Germinal center (tissue), 1 donor: Measurements from ENCODE around the gene MYCBP2.
"Not testable (repeated sequence)": the region's sequence is repeated elsewhere in the genome, so short reads cannot be mapped to it uniquely, and the experiment has no call there.

Experiments used
- DNase-seq: peaks from one replicate; pipeline ENCODE4 v3.0.0; 2012; ENCODE audit warnings: mixed read lengths, low spot score

MYCBP2 gene

DNA sequence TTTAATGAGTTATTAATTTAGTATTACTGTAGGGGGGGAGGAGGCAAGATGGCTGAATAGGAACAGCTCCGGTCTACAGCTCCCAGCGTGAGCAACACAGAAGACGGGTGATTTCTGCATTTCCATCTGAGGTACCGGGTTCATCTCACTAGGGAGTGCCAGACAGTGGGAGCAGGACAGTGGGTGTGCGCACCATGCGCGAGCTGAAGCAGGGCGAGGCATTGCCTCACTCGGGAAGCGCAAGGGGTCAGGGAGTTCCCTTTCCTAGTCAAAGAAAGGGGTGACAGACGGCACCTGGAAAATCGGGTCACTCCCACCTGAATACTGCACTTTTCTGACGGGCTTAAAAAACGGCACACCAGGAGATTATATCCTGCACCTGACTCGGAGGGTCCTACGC lies 127.9 kb downstream of the MYCBP2 start:
- not testable (repeated sequence) for DNase-seq

DNA sequence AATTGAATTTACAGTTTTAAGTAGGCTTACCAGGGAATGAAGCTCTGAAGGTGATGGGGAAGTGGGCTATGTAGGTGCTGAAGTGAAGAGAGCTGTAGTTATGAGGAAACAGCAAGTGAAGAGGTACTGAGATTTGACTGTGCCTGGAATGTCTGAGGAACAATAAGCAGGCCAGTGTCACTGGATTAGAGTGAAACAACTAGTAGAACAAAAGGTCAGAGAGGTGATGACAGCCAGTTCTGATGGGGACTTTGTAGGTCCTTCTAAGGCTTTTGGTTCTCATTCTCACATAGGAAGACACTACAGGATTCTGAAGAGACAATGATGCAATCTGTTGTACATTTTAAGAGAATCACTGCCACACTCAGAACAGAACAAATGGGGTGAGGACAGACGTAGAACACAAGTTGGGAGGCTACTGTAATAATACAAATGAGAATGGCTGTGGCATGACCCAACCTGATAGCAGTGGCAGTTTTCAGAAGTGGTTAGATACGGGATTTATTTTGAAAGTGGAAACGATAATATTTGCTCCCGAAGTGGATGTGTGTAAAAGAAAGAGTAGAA lies 130.8 kb downstream of the MYCBP2 start:
- DNase-seq = no peak

DNA sequence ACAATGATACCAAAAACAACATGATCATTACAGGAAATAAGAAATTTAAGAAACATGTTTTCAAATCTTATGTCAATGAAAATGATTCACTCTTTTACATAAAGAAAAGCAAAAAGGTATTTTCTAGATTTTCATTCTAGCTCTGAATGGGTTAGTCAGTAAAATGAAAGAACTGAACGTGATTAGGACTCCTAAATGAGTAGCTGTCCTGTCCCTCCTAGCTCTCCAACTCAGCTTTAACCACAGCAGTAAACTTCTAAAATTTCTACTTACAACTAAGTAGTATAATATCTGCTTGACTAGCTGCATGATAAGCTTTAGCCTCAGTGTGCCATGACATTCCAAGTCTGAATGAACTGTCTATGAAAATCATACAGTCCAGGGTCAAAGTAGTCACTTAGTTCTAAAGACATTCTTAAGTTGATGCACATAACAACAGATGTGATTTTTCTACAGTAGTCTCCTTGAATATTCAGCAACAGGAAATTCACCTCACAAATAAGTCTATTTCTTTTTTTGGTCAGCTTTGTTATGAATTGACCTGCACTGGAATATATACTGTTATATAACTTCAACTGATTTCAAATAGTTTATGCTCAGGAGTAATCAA lies 136.4 kb downstream of the MYCBP2 start:
- DNase-seq = no peak

DNA sequence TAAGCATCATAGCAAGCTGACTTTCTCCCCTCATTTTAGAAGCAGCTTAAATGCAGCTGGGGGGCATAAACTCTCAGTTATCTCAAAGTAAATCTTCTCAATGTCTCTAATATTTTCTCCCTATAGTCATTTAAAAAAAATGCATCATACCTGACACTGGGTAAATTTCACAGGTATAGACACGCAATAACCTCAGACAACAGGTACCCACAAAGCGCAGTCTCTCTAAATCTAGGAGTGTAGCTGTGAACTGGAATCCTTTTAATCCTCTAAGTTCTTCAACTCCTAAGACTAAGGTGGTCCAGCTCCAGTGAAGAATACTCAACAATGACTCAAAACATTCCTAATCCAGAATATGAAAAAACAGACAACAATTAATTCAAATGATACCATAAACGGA lies 141.2 kb downstream of the MYCBP2 start:
- DNase-seq = no peak

DNA sequence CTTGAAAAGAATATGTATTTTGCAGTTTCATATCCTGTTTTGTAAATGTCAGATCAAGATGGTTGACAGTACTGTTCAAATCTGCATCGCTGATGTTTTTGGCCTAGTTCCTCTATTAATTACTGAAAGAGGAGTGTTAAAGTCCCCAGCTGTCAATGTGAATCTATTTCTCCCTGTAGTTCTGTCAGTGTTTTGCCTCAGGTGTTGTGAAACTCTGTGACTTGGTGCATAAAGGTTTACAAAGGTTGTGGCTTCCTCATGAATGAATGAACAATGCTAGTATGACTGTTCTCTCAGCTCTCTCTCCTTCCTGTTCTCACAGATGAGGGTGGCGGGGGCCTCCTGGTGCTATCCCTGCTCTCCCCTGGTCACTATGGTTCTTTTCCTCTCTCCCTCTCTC lies 142.4 kb downstream of the MYCBP2 start:
- DNase-seq = peak; percentile 6

DNA sequence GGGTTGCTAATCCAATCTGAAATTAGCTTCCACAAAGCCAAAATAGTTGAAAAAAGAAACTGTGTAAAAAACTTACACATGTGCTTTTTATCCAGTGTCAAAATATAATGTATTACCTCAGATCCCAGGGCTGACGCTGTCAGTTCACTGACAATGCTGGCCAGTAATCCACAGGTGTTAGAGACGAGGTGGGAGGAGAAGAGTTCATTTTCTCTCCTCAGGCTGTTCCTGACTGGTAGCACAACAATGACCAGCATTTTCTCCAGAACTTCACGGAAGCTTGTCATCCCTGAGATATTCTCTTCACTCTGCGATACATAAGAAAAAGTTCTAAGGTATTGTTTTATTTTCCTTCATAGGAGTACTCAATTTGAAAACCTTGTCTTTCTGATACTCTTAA lies 146.9 kb downstream of the MYCBP2 start:
- DNase-seq = no peak

DNA sequence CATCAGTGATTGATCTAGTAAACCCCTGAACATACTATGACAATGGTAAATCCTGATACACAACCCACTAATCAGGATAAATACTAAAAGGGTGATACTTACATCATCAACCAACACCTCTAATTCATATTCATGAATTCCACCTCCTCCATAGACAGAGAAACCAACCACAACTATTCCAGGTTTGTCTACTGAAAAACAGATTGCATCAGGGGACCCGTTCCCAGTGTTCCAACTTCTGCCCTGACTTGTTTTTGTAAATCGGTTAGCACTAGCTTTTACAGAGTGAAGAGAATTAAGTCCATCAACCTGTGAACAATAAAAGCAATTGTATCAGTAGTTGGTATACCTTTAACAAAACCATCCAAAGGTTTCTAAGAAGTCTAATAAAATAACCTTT lies 149.2 kb downstream of the MYCBP2 start:
- no peak for DNase-seq

DNA sequence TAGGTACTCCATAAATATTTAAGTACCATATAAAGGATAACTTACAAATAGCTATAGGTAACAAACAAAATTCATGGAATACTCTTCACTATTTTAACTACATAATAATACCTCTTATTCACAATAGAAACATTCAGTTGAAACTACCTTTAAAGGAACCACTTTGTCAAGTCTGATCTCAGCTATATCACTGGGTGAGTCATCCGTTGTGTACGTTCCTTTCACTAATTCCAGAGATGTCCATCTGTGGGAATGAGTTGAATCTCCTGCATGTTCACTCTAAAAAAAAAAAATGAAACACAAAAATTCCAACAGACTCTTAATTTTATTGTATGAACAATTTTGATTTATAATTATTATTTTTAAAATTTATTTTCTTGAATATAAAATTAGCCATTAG lies 150.5 kb downstream of the MYCBP2 start:
- no peak for DNase-seq

DNA sequence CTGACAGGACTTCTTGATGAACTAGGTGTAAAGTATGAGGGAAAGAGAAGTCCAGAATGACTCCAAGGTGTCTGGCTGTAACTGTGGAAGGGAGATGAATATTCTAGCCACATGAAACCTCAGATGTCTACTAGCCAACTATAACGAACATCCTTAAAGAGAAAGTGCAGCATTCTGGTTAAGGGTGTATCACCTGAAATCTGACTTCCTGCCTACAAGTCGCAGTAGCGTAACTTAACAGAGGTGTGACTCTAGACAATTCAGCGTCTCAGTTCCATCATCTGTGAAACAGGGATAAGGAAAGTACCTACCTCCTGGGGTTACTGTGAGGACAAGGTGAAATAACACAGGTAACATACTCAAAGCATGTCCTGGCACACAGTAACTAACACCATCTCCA lies 154.2 kb downstream of the MYCBP2 start:
- no peak for DNase-seq

DNA sequence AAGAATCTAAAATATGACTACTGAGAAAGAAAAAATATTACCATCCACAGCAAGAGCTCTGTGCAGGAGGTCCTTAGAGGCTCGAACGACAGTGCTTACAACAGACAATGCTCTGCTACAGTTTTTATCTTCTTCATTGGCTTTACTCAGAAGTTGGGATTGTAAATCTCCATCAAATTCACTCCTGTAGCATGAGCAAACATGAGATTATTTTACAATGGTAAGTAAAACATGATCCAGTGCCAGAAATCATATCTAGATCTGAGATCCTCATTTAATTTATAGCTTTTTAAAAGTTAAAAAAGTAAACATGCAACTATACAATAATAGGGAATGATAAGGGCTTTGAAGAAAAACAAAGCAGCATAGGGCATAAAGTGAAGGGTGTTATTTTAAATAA lies 155.4 kb downstream of the MYCBP2 start:
- no peak for DNase-seq

DNA sequence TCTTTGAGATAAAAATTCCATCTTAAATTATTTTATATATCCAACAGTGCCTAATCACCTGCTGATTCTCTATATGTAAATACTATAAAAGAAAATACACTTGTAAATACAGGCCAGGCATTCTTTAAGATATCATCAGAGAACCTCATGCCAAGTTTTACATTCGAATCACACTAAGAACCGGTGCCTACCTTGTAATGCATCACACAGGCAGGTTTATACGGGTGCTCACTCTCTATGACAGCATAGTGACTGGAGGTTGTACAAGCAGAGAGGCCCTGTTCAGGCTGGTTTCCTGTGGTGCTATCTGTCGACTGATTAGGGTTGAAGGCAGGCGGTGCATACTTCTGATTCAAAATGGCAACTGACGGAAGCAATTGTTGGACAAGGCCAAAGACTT lies 158.7 kb downstream of the MYCBP2 start:
- DNase-seq = no peak

DNA sequence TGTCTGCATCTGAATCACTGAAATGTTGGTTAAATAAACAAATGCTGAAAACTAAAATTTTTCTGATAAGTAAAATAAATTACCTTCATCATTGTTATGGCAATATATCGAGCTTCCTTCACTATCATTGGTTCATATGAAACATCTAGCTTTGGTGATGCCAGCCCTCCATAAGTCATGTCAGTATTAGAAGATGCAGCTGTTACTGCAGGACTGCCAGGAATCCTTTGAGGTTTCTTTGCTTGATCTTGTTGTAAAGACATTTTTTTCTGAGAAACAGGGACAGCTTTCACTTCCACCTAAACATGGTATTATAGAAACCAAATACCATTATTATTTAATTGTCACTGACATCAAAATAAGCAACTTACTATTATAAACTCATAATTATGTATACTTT lies 176.2 kb downstream of the MYCBP2 start:
- no peak for DNase-seq

DNA sequence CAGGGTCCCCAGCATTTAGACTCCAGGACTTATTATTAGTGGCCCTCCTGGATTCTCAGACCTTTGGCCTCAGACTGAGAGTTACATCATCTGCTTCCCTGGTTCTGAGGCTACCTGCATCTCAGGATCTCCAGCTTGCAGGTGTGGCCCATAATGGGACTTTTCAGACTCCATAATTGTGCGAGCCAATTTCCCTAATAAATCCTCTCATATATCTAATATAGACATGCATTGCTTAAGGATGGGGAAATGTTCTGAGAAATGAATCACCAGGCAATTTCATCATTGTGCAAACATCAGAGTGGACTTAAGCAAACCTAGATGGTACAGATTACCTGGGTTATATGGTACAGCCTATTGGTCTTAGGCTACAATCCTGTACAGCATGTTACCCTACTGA lies 183.5 kb downstream of the MYCBP2 start:
- no peak for DNase-seq

DNA sequence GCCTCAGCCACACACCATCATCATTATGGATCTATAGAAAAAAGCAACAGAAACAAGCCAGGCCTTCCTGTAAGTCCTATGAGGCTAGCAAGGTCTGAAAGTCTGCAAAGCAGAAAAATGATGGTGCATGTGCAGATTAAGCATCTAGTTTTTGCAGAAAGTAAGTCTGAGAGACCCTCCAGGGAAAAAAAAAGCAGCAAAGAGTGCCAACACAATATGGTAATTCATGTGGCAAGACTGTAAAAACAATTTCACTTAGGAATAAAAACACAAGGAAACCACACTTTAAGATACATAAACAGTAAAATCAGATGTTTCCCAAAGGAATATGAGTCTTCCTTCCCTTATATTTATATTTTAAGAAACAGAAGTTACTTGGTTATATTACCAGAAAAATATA lies 187.6 kb downstream of the MYCBP2 start:
- no peak for DNase-seq

DNA sequence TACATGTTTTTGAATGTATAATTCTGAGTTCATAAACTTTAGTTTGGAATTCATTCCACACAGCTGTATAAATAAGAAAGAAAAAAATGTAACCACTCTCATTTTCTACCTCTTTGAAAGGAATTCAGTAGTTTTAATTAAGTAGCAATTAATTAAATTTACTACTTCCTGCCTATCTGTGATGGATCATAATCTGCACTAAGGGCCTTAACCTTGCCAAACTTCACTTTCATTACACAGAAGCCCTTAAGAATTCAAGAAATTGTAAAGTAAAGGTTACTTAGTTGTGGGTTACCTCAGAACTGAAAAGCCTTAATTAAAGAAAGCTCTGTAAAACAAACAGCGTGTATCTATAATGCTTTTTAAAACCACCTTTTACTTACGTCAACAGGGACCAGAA lies 188.1 kb downstream of the MYCBP2 start:
- DNase-seq = no peak

DNA sequence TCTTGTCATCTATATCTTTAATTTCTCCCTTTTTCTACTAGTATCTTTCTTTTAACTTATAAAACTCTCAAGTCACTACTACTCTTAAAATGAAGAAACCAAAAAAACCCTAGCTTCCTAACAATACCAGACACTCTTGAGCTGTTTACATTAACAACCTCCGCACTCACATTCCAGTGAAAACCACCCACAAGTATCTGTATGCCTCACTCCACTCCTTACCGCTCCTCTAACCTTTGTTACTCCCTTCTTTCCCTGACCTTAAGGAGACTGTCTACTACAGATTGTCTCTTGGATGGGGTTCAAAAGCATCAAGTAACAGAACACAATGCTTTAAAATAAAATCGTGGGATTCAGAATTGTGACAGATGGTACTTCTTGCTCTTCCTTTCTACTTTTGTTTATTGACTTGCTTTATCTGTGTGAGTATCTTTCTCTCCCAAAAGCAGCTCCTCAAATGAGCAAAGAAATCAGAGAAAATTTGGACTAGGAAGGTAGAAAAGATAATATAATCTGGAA lies 189.9 kb downstream of the MYCBP2 start:
- DNase-seq = no peak

DNA sequence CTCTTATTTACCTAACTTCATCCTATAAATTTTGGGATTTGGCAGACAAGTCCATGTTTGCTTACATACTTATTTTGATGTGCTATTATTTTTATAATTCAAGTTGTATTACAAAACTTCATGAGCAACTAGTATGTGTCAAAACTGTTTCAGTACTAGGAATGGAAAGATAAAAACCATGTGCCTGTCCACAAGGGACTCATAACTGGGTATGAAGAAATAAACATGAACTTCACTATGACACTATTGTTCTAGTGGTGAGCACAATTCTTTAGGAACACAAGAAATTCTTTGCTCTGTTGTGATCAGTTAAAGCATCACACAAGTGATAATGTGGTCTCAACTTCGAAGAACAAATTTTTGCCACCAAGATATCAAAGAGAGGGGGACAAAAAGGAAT lies 202.5 kb downstream of the MYCBP2 start:
- no peak for DNase-seq

DNA sequence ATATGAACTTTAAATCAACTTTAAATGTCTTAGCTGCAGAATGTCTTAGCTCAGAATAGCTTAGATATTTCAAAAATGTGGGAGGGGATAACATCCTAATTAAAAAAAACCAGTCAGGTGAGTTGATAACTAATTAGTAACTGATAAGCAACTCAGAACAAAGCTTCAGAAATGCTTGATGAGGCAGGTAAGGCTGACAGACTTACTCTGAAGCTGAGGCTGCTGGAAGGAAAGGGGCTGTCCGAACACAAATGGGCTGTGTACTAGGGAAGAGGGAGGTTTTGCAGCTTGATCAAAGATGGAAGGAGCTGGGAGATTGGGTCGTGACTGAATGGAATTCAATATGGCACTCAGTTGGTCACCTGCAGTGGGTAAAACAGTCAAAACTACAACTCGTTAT lies 208.8 kb downstream of the MYCBP2 start:
- DNase-seq = no peak

DNA sequence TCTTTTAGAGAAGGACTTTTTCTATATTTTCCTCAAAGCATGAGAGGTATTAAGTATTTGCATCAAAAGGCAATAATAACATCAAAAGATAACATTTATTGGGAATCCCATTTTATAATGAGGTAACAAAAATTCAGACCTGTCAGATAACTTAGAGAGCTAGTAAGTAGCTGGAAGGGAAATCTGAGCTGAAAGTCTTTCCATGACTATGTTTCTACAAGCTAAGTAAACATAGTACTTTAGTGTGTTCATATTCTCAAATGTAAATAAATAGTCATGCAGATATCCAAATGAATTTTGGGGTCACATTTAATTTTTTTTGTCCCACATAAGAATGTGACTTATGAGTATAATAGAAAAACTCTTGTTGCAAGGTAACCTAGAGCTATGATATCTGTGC lies 212.6 kb downstream of the MYCBP2 start:
- DNase-seq = no peak

DNA sequence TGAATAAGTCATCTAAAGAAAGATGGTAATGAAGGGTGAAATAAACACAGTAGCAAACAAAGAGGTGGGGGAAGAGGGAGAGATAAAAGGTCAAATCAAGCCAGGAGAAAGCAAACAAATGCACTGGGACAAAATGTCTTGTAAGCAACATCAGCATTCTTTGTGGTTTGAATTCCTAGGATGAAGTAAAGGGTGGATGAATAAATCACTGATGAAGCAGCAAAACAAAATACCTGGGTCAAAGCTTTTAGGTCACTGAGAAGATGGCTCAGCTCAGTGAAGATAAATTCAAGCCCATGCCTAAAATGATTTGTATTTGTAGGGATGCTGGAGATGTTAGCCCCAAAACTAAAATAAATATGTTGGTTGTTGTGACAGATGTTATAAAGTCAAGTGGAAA lies 213.4 kb downstream of the MYCBP2 start:
- no peak for DNase-seq

DNA sequence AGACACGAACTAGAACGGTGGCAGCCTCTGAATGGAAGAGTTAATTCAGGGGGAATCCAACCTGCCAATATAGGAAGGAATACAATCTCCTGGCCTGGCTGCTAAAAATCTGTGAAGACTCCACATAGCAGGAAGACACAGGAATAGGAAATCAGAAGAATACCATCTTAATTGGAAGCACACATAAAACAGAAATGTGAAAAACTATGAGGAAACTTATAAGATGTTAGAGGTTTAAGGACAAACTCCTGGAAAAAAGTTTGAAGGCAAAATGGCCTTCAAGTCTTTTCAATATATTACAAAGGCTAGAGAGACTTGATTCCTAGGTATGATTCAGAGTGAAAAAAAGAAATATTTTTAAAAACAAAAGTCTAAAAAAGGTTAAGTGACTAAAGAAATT lies 221.8 kb downstream of the MYCBP2 start:
- DNase-seq = no peak

DNA sequence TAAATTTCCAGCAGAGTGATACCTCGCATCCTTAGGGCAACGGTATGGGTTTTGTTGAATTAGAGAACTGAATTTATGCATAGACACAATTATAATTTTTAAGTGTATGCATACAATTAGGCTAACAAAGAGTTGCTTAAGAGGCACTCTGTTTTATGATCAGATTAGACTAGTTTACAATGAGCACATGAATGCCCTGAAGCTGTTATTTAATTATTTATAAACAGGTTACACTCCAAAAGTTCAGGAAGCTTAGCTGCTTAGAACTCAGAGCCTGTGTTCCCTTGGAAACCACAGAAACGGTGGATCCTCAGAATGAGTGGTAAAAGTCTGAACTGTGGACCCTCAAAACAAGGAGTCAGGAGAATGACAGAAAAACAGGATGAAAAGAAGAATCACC lies 227.5 kb downstream of the MYCBP2 start:
- DNase-seq = no peak

DNA sequence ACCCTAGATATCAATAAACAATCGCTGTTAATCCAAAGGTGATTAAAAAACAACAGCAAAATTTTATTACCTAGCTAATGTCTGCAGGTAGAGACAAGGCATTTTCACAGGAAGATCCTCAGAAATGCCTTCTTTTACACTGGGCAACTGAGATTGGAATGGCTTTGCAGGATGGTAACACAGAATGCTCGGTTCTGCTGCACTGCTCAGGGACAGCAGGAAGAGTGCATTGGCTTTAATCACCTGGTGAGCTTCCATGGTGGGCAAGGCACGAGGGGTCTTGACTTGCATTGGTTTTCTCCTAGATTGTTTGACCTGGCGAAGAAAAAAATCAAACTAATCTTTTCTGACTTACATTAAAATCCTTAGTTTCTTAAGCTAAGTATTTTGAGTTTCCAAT lies 231.6 kb downstream of the MYCBP2 start:
- DNase-seq = no peak

DNA sequence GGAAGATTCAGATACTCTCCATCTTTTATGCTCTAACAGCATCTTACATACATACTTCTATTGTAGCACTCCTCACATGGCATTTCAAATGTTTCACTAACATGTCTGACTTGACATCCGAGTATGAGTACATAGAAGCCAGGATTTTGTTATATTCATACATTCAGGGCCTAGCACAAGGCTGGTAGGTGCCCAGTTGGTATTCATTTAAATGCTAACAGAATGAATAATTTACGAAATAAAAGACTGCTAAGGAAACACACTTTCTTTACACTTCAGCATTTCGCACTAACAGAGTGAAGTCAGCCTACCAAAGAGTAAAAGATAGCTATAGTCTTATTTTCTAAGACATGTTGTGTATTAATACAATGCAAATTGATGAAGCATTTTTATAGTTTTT lies 232.1 kb downstream of the MYCBP2 start:
- no peak for DNase-seq
